ENCODE results near the gene RYR2.

Gene RYR2

GRCh38 chr1:237640011-237640671, 598.2 kb downstream of the RYR2 start:
- no peak overlapping the region for H3K4me3 ChIP-seq (ENCODE audit: severe bottlenecking)
- DNase-seq (ENCODE audit: low spot score): no peak
- no peak for TF ChIP-seq CTCF (IDR thresholded peaks at IDR 0.05; ENCODE audit: poor library complexity, severe bottlenecking)
- H3K36me3 ChIP-seq (ENCODE audit: low read depth): no peaks in the 10 kb centered on the region
- no peaks in the 10 kb centered on the region for H3K9me3 ChIP-seq (ENCODE audit: severe bottlenecking)
- ATAC-seq (ENCODE audit: low read depth): no peak
- H3K4me1 ChIP-seq (ENCODE audit: insufficient read depth, poor library complexity, severe bottlenecking): no peaks in the 10 kb centered on the region
- no peaks in the 10 kb centered on the region for H3K27me3 ChIP-seq (ENCODE audit: insufficient read depth, poor library complexity, severe bottlenecking)
- H3K27ac ChIP-seq (ENCODE audit: poor library complexity, severe bottlenecking): no peak overlapping the region

- Histone ChIP-seq H3K27me3 (ENCODE audit: insufficient read depth, poor library complexity, severe bottlenecking) (no peaks in the 10 kb centered on the region), H3K9me3 (ENCODE audit: severe bottlenecking) (no peaks in the 10 kb centered on the region), H3K4me3 (ENCODE audit: severe bottlenecking) (no peak overlapping the region), H3K36me3 (ENCODE audit: low read depth) (no peaks in the 10 kb centered on the region), H3K27ac (ENCODE audit: poor library complexity, severe bottlenecking) (no peak overlapping the region), H3K4me1 (ENCODE audit: insufficient read depth, poor library complexity, severe bottlenecking) (no peaks in the 10 kb centered on the region)
- no peak for ATAC-seq (ENCODE audit: low read depth)
- TF ChIP-seq CTCF (IDR thresholded peaks at IDR 0.05; ENCODE audit: poor library complexity, severe bottlenecking): no peak
- DNase-seq (ENCODE audit: low spot score): no peak
These were observed 599.0 kb downstream of the RYR2 start for GRCh38 chr1:237640966-237641365.

- DNase-seq (ENCODE audit: low spot score) (no peak), ATAC-seq (ENCODE audit: low read depth) (no peak)
- H3K36me3 ChIP-seq (ENCODE audit: low read depth): no peaks in the 10 kb centered on the region
- no peak overlapping the region for H3K4me3 ChIP-seq (ENCODE audit: severe bottlenecking)
- H3K27me3 ChIP-seq (ENCODE audit: insufficient read depth, poor library complexity, severe bottlenecking): no peaks in the 10 kb centered on the region
- no peak for TF ChIP-seq CTCF (IDR thresholded peaks at IDR 0.05; ENCODE audit: poor library complexity, severe bottlenecking)
- H3K4me1 ChIP-seq (ENCODE audit: insufficient read depth, poor library complexity, severe bottlenecking): no peaks in the 10 kb centered on the region
- H3K27ac ChIP-seq (ENCODE audit: poor library complexity, severe bottlenecking): no peak overlapping the region
- no peaks in the 10 kb centered on the region for H3K9me3 ChIP-seq (ENCODE audit: severe bottlenecking)
These were observed 608.8 kb downstream of the RYR2 start for GRCh38 chr1:237650809-237651208.

- no peak for TF ChIP-seq CTCF (IDR thresholded peaks at IDR 0.05; ENCODE audit: poor library complexity, severe bottlenecking)
These were observed 613.8 kb downstream of the RYR2 start for GRCh38 chr1:237655778-237656177.

GRCh38 chr1:237664348-237664747, 622.4 kb downstream of the RYR2 start:
- H3K9me3 ChIP-seq (ENCODE audit: severe bottlenecking): no peaks in the 10 kb centered on the region
- no peak for DNase-seq (ENCODE audit: low spot score)
- H3K27me3 ChIP-seq (ENCODE audit: insufficient read depth, poor library complexity, severe bottlenecking): no peaks in the 10 kb centered on the region

More at GRCh38 chr1:237655778-237656177, 613.8 kb downstream of the RYR2 start:
- DNase-seq (ENCODE audit: low spot score) (no peak), ATAC-seq (ENCODE audit: low read depth) (no peak)
- Histone ChIP-seq H3K4me3 (ENCODE audit: severe bottlenecking) (no peak overlapping the region), H3K27me3 (ENCODE audit: insufficient read depth, poor library complexity, severe bottlenecking) (no peaks in the 10 kb centered on the region), H3K27ac (ENCODE audit: poor library complexity, severe bottlenecking) (no peak overlapping the region), H3K4me1 (ENCODE audit: insufficient read depth, poor library complexity, severe bottlenecking) (no peaks in the 10 kb centered on the region), H3K9me3 (ENCODE audit: severe bottlenecking) (no peaks in the 10 kb centered on the region), H3K36me3 (ENCODE audit: low read depth) (no peaks in the 10 kb centered on the region)

More at GRCh38 chr1:237664348-237664747, 622.4 kb downstream of the RYR2 start:
- ATAC-seq (ENCODE audit: low read depth): no peak
- Histone ChIP-seq H3K4me3 (ENCODE audit: severe bottlenecking) (no peak overlapping the region), H3K27ac (ENCODE audit: poor library complexity, severe bottlenecking) (no peak overlapping the region), H3K4me1 (ENCODE audit: insufficient read depth, poor library complexity, severe bottlenecking) (no peaks in the 10 kb centered on the region), H3K36me3 (ENCODE audit: low read depth) (no peaks in the 10 kb centered on the region)
- TF ChIP-seq CTCF (IDR thresholded peaks at IDR 0.05; ENCODE audit: poor library complexity, severe bottlenecking): no peak
